ENCODE measurements around the gene KCNK13. TPM values are rescaled to one million over a fixed set of nuclear protein-coding genes. Genes with fewer than 3 reads are reported as not detected.

The KCNK13 gene
- total RNA-seq, 2 experiments from 2014 or later: not detected

Other genes with a start within 250 kb of the KCNK13 start
- gene EFCAB11, start 107.3 kb upstream of the KCNK13 start, total RNA-seq: 1 to 10 TPM; 7.0 to 9.5 TPM
- 10 to 100 TPM; 77.0 to 77.2 TPM for gene TDP1, start 106.1 kb upstream of the KCNK13 start, total RNA-seq
- gene PSMC1, start 194.6 kb downstream of the KCNK13 start, total RNA-seq: 100 to 1,000 TPM; 102 to 105 TPM